Fibroblast of lung (primary cell): ENCODE data around the gene LIN37. TPM values are rescaled to one million over a fixed set of nuclear protein-coding genes. Genes with fewer than 3 reads are reported as not detected.

Experiments
- DNase-seq, 2 donors: peaks; one replicate each; pipeline versions ENCODE4 v3.0.0 to v3.0.0-alpha.2; 2010; ENCODE audit warnings: low read depth in 2 of 2
- H2AFZ ChIP-seq: 2 replicates; pipeline ENCODE4 v1.5.1; 2012; ENCODE audit warnings: low read length, control low read depth, inconsistent platforms
- H3K27ac ChIP-seq: 2 replicates; pipeline ENCODE4 v1.5.1; 2011; ENCODE audit warnings: low read length, control low read depth; ENCODE audit not compliant: insufficient read depth
- H3K27me3 ChIP-seq: 2 replicates; pipeline ENCODE4 v1.5.1; 2011; ENCODE audit warnings: mild to moderate bottlenecking, low read length; ENCODE audit not compliant: control insufficient read depth, insufficient read depth
- H3K36me3 ChIP-seq: 2 replicates; pipeline ENCODE4 v1.5.1; 2011; ENCODE audit warnings: low read length; ENCODE audit not compliant: control insufficient read depth, insufficient read depth
- H3K4me1 ChIP-seq: 2 replicates; pipeline ENCODE4 v1.5.1; 2011; ENCODE audit warnings: low read length; ENCODE audit not compliant: control insufficient read depth, insufficient read depth; ENCODE audit errors: extremely low read depth
- H3K4me2 ChIP-seq: 2 replicates; pipeline ENCODE4 v1.5.1; 2011; ENCODE audit warnings: low read length, control low read depth; ENCODE audit not compliant: insufficient read depth; ENCODE audit errors: extremely low read depth
- H3K4me3 ChIP-seq, 4 experiments: fragments of 200-600 bp in 1 of 4; sonication (generic) in 1 of 4; replicated peaks in 1 of 4; 2 replicates each; pipeline ENCODE4 v1.5.1; 2011 to 2016; ENCODE audit warnings: low read length in 4 of 4, low read depth in 3 of 4, mild to moderate bottlenecking in 3 of 4, control low read depth in 2 of 4, inconsistent platforms in 1 of 4, mixed read lengths in 1 of 4; ENCODE audit not compliant: insufficient read depth in 1 of 4; ENCODE audit errors: control extremely low read depth in 1 of 4
- H3K79me2 ChIP-seq: 2 replicates; pipeline ENCODE4 v1.5.1; 2012; ENCODE audit warnings: mild to moderate bottlenecking, low read length, inconsistent platforms; ENCODE audit not compliant: control insufficient read depth, insufficient read depth
- H3K9ac ChIP-seq: 2 replicates; pipeline ENCODE4 v1.5.1; 2011; ENCODE audit warnings: mild to moderate bottlenecking, low read length, control low read depth; ENCODE audit not compliant: insufficient read depth
- H3K9me3 ChIP-seq: 2 replicates; pipeline ENCODE4 v1.5.1; 2012; ENCODE audit warnings: low read depth, low read length; ENCODE audit not compliant: control insufficient read depth, insufficient read depth
- H4K20me1 ChIP-seq: 2 replicates; pipeline ENCODE4 v1.5.1; 2011; ENCODE audit warnings: low read length; ENCODE audit not compliant: control insufficient read depth, insufficient read depth; ENCODE audit errors: extremely low read depth
- EZH2 ChIP-seq: IDR thresholded peaks from 2 replicates; pipeline ENCODE4 v1.5.1; 2012; ENCODE audit warnings: low read length, control low read depth, mild to moderate bottlenecking; ENCODE audit errors: missing control alignments
- polyA plus RNA-seq, 2 donors: library from polyadenylated mRNA; depleted of rRNA in 1 of 2; stranded (reverse) in 1 of 2; unstranded in 1 of 2; fragments of >200 nt; gene quantifications; 2 replicates each; pipeline ENCODE4 v1.2.1, GENCODE V29; 2011 to 2012; ENCODE audit warnings: missing spikeins in 1 of 2
- total RNA-seq: library from RNA; depleted of rRNA; stranded (reverse); fragments of >200 nt; gene quantifications from 2 replicates; pipeline ENCODE4 v1.2.1, GENCODE V29; 2014
- TF ChIP-seq, protein P1 (sequence below), 2 donors: IDR thresholded peaks in 1 of 2; conservative IDR thresholded peaks in 1 of 2; 1 replicate in 1 of 2; 2 replicates in 1 of 2; pipeline ENCODE4 v1.5.1; 2011 to 2012; ENCODE audit warnings: low read length in 2 of 2, control low read depth in 1 of 2, inconsistent platforms in 1 of 2, low read depth in 1 of 2, mild to moderate bottlenecking in 1 of 2

The LIN37 gene
- total and polyA plus RNA-seq, 2 donors (not counting 1 experiment from before 2014, with no cell fraction given), result 6.4 to 10.3 TPM

DNA sequence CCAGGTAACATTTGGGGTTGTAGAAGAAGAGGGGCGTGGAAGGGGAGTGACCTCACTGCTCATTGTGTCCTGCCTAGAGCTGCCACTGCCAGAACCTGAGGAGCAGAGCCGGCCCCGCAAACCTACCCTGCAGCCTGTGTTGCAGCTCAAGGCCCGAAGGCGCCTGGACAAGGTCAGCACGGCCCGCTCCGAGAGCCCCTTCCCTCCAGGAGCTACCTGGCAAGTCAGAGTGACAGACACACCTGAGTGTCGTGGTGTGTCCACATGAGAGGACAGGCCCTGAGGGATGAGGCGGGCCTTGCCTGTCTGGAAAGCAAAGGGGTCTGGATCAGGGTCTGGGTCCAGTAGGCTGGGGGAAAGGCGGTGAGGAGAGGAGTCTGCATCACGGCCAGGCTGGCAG is 23.8 kb upstream of the LIN37 start:
- Histone ChIP-seq H3K9me3 (no peaks in the 10 kb centered on the region), H3K79me2 (peaks cover 19% of the 10 kb centered on the region), H3K27me3 (no peaks in the 10 kb centered on the region), H4K20me1 (no peaks in the 10 kb centered on the region), H3K27ac (no peak overlapping the region), H3K9ac (no peak overlapping the region), H3K4me1 (peaks cover under 1% of the 10 kb centered on the region), H2AFZ (no peak overlapping the region), H3K36me3 (peaks cover 56% of the 10 kb centered on the region), H3K4me2 (no peak overlapping the region), H3K4me3 (no peak overlapping the region)
- no peak for TF ChIP-seq EZH2
- TF ChIP-seq, protein P1, sequence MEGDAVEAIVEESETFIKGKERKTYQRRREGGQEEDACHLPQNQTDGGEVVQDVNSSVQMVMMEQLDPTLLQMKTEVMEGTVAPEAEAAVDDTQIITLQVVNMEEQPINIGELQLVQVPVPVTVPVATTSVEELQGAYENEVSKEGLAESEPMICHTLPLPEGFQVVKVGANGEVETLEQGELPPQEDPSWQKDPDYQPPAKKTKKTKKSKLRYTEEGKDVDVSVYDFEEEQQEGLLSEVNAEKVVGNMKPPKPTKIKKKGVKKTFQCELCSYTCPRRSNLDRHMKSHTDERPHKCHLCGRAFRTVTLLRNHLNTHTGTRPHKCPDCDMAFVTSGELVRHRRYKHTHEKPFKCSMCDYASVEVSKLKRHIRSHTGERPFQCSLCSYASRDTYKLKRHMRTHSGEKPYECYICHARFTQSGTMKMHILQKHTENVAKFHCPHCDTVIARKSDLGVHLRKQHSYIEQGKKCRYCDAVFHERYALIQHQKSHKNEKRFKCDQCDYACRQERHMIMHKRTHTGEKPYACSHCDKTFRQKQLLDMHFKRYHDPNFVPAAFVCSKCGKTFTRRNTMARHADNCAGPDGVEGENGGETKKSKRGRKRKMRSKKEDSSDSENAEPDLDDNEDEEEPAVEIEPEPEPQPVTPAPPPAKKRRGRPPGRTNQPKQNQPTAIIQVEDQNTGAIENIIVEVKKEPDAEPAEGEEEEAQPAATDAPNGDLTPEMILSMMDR (conservative IDR thresholded peaks at IDR 0.05 in 1 of 2, IDR thresholded peaks at IDR 0.05 in 1 of 2; ENCODE audit: low read depth in 1 of 2, low read length in 2 of 2), result no peak
- no peak for DNase-seq

DNA sequence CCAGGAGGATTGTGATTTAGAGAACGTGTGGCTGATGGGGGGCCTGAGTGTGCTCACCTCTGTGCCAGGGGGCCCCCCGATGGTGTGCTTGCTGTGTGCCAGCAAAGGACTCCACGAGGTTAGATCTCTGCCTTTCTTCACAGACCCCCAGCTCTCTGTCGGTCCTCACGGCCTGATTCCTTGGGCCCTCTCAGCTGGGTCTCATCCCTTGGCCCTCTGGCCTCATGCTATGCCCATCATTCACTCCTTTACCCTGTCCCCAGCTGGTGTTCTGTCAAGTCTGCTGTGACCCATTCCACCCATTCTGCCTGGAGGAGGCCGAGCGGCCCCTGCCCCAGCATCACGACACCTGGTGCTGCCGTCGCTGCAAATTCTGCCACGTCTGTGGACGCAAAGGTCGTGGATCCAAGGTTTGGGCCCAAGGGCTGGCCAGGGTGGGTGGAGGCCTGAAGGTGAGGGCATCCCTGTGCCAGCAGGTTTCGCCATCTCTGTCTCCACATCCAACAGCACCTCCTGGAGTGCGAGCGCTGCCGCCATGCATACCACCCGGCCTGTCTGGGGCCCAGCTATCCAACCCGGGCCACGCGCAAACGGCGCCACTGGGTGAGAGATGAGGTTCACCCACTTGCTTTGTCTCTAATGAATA is 23.0 kb upstream of the LIN37 start:
- Histone ChIP-seq H3K9me3 (no peaks in the 10 kb centered on the region), H3K4me3 (no peak overlapping the region), H3K79me2 (peaks cover 11% of the 10 kb centered on the region), H3K27me3 (no peaks in the 10 kb centered on the region), H4K20me1 (no peaks in the 10 kb centered on the region), H3K4me1 (no peaks in the 10 kb centered on the region), H2AFZ (no peak overlapping the region), H3K27ac (no peak overlapping the region), H3K4me2 (no peak overlapping the region), H3K36me3 (peaks cover 57% of the 10 kb centered on the region), H3K9ac (no peak overlapping the region)
- no peak for DNase-seq
- TF ChIP-seq EZH2, result no peak
- TF ChIP-seq, protein P1 (conservative IDR thresholded peaks at IDR 0.05 in 1 of 2, IDR thresholded peaks at IDR 0.05 in 1 of 2; ENCODE audit: low read depth in 1 of 2, low read length in 2 of 2), result no peak

DNA sequence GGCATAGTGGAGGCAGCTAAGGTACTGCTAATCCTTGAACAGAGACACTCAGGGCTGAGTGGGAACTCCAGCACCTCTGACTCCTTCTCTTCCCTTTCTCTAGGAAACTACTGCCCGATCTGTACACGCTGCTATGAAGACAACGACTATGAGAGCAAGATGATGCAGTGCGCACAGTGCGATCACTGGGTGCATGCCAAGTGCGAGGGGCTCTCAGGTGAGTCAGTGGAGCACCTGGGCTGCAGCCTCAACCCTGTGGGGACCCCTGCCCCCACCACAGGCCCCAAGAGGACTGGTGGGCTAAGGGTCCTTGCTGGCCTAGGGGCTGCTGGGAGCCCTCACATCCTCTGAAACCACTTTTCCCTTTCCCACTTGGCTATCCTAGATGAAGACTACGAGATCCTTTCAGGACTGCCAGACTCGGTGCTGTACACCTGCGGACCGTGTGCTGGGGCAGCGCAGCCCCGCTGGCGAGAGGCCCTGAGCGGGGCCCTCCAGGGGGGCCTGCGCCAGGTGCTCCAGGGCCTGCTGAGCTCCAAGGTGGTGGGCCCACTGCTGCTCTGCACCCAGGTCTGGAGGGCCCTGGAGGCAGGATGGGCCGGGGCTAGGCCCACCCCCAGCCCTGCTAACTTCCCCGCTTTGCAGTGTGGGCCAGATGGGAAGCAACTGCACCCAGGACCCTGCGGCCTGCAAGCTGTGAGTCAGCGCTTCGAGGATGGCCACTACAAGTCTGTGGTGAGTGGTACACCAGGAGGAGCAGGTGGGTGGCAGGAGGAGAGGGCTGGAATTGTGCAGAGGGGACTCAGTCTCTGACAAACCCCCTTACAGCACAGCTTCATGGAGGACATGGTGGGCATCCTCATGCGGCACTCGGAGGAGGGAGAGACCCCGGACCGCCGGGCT is 21.1 kb upstream of the LIN37 start:
- Histone ChIP-seq H3K9ac (no peak overlapping the region), H3K4me2 (no peak overlapping the region), H4K20me1 (no peaks in the 10 kb centered on the region), H3K9me3 (no peaks in the 10 kb centered on the region), H3K4me1 (no peaks in the 10 kb centered on the region), H3K4me3 (no peak overlapping the region), H3K79me2 (no peaks in the 10 kb centered on the region), H3K27ac (no peak overlapping the region), H3K27me3 (no peaks in the 10 kb centered on the region), H3K36me3 (peaks cover 63% of the 10 kb centered on the region), H2AFZ (no peak overlapping the region)
- DNase-seq, result no peak
- TF ChIP-seq EZH2, result no peak
- TF ChIP-seq, protein P1 (conservative IDR thresholded peaks at IDR 0.05 in 1 of 2, IDR thresholded peaks at IDR 0.05 in 1 of 2; ENCODE audit: low read depth in 1 of 2, low read length in 2 of 2), result no peak
